Dermis microvascular lymphatic vessel endothelial cell (primary cell): ENCODE results near the gene DDHD1. TPM values are rescaled to one million over a fixed set of nuclear protein-coding genes. Genes with fewer than 3 reads are reported as not detected.
"Not testable (repeated sequence)": the region's sequence is repeated elsewhere in the genome, so short reads cannot be mapped to it uniquely, and the experiment has no call there.

Experiments used
- DNase-seq, 2 donors: peaks; one replicate each; pipeline versions ENCODE4 v3.0.0 to v3.0.0-alpha.2; 2010; ENCODE audit warnings: low read depth in 2 of 2
- total RNA-seq: library from RNA; depleted of rRNA; stranded (reverse); fragments of >200 nt; gene quantifications from 2 replicates; pipeline ENCODE4 v1.2.1, GENCODE V29; 2014

Gene DDHD1
- total RNA-seq, result 6.4 and 10.4 TPM in 2 replicates

- peak; percentile 27 to 80 for DNase-seq
These were observed at the start of gene DDHD1 for GRCh38 chr14:53152887-53153701. Gene DDHD1, minus strand, starts transcription at chr14:53153323. Its CDS starts 225 bp downstream, at chr14:53153098.

- DNase-seq, result no peak
These were observed 42.8 kb upstream of the DDHD1 start for GRCh38 chr14:53195949-53196348.

GRCh38 chr14:53193193-53193592 lies 40.1 kb upstream of the DDHD1 start:
- DNase-seq, result peak in 1 of 2 donors; percentile 8

GRCh38 chr14:53192052-53192760 lies 39.1 kb upstream of the DDHD1 start:
- no peak for DNase-seq

- DNase-seq, result no peak
These were observed 37.8 kb upstream of the DDHD1 start for GRCh38 chr14:53190938-53191337.

GRCh38 chr14:53187921-53188463 lies 34.9 kb upstream of the DDHD1 start:
- DNase-seq, result no peak

GRCh38 chr14:53186532-53186931 lies 33.4 kb upstream of the DDHD1 start:
- DNase-seq, result no peak

GRCh38 chr14:53183611-53184010 lies 30.5 kb upstream of the DDHD1 start:
- DNase-seq, result no peak

GRCh38 chr14:53183056-53183455 lies 29.9 kb upstream of the DDHD1 start:
- no peak for DNase-seq

GRCh38 chr14:53181463-53182081 lies 28.4 kb upstream of the DDHD1 start:
- not testable (repeated sequence) for DNase-seq

- DNase-seq, result no peak
These were observed 27.4 kb upstream of the DDHD1 start for GRCh38 chr14:53180272-53181221.

GRCh38 chr14:53179486-53180005 lies 26.4 kb upstream of the DDHD1 start:
- DNase-seq, result not testable (repeated sequence)

GRCh38 chr14:53175375-53175774 lies 22.3 kb upstream of the DDHD1 start:
- DNase-seq, result no peak

GRCh38 chr14:53174918-53175317 lies 21.8 kb upstream of the DDHD1 start:
- DNase-seq, result no peak

GRCh38 chr14:53168786-53169185 lies 15.7 kb upstream of the DDHD1 start:
- DNase-seq, result no peak

- no peak for DNase-seq
These were observed 14.6 kb upstream of the DDHD1 start for GRCh38 chr14:53167602-53168328.

GRCh38 chr14:53161758-53162435 lies 8.8 kb upstream of the DDHD1 start:
- no peak for DNase-seq

- no peak for DNase-seq
These were observed 3.1 kb upstream of the DDHD1 start for GRCh38 chr14:53156238-53156637.

- DNase-seq, result no peak
These were observed 584 bp upstream of the DDHD1 start for GRCh38 chr14:53153702-53154112.
